Measurements from ENCODE around the gene TSR3.

The TSR3 gene

DNA sequence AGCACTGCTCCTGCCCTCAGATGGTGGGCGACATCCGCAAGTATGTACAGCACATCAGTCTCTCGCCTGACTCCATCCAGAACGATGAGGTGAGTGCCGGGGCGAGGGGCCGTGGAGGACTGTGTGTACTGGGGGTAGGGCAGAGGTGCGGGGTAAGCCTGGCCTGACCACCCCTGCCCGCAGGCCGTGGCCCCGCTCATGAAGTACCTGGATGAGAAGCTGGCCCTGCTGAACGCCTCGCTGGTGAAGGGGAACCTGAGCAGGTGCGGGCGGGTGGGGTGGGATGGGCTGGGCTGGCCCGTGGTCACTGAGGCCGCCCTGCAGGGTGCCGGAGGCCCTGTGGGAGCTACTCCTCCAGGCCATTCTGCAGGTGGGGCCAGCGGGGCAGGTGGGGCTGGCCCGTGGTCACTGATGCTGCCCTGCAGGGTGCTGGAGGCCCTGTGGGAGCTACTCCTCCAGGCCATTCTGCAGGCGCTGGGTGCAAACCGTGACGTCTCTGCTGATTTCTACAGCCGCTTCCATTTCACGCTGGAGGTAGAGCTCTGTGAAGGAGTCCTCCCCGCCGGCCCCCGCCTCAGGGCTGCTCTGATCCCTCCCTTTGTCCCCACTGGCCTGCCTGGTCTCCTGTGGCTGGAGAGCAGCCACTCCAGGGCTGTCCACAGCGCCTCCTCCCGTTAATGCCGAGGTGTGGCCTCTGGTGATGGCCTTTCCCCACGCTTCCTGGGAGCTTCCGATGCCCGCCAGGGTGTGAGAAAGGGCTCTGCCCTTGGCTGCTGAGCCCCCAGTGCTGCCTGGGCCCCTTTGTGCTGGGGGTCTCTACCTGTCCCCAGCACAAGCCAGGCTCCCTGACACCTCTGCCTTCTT lies 5.0 kb downstream of the TSR3 start:
- ChIA-PET POLR2A (interaction anchor here (0.8 to 1.2 kb wide), 2 partner anchors 13 to 41 kb away, joined by 3 to 4 read pairs; partner anchors contain the start of gene BAIAP3), CTCF (interaction anchor here (1.0 kb wide), 1 partner anchor 9 kb away, joined by 3 read pairs; no protein-coding TSS in a partner anchor)
- TF ChIP-seq SUZ12 (IDR thresholded peaks at IDR 0.05) (no peak), HDGF (IDR thresholded peaks at IDR 0.05; ENCODE audit: borderline replicate concordance) (no peak), LEF1 (IDR thresholded peaks at IDR 0.05; ENCODE audit: borderline replicate concordance) (no peak), BHLHE40 (IDR thresholded peaks at IDR 0.05; ENCODE audit: borderline replicate concordance) (no peak), ELF4 (IDR thresholded peaks at IDR 0.05) (no peak), SP1 (IDR thresholded peaks at IDR 0.05) (no peak), NFRKB (IDR thresholded peaks at IDR 0.05) (no peak), ZNF384 (IDR thresholded peaks at IDR 0.05) (no peak), FOXA1 (IDR thresholded peaks at IDR 0.05) (no peak), FOXM1 (IDR thresholded peaks at IDR 0.05; ENCODE audit: borderline replicate concordance) (no peak), ARNT (IDR thresholded peaks at IDR 0.05) (no peak), L3MBTL2 (conservative IDR thresholded peaks at IDR 0.05) (no peak), TARDBP (IDR thresholded peaks at IDR 0.05) (no peak), FOXK2 (IDR thresholded peaks at IDR 0.05) (no peak), CTBP1 (IDR thresholded peaks at IDR 0.05; ENCODE audit: borderline replicate concordance) (no peak)
- TF ChIP-seq, protein P1, sequence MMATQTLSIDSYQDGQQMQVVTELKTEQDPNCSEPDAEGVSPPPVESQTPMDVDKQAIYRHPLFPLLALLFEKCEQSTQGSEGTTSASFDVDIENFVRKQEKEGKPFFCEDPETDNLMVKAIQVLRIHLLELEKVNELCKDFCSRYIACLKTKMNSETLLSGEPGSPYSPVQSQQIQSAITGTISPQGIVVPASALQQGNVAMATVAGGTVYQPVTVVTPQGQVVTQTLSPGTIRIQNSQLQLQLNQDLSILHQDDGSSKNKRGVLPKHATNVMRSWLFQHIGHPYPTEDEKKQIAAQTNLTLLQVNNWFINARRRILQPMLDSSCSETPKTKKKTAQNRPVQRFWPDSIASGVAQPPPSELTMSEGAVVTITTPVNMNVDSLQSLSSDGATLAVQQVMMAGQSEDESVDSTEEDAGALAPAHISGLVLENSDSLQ (IDR thresholded peaks at IDR 0.05) = no peak
- DNase-seq (ENCODE audit: extremely low spot score) = no peak

GRCh38 chr16:1345651-1346421 lies 5.8 kb downstream of the TSR3 start:
- ChIA-PET POLR2A (interaction anchor here (1.2 kb wide), 1 partner anchor 12 kb away, joined by 4 read pairs; the partner anchor contains the start of gene BAIAP3), CTCF (no interaction called here)
- TF ChIP-seq CTBP1 (IDR thresholded peaks at IDR 0.05; ENCODE audit: borderline replicate concordance) (no peak), SUZ12 (IDR thresholded peaks at IDR 0.05) (no peak), BHLHE40 (IDR thresholded peaks at IDR 0.05; ENCODE audit: borderline replicate concordance) (no peak), FOXK2 (IDR thresholded peaks at IDR 0.05) (no peak), HDGF (IDR thresholded peaks at IDR 0.05; ENCODE audit: borderline replicate concordance) (no peak), ZNF384 (IDR thresholded peaks at IDR 0.05) (no peak), ELF4 (IDR thresholded peaks at IDR 0.05) (no peak), L3MBTL2 (conservative IDR thresholded peaks at IDR 0.05) (no peak), NFRKB (IDR thresholded peaks at IDR 0.05) (no peak), FOXA1 (IDR thresholded peaks at IDR 0.05) (no peak), LEF1 (IDR thresholded peaks at IDR 0.05; ENCODE audit: borderline replicate concordance) (no peak), SP1 (IDR thresholded peaks at IDR 0.05) (no peak), ARNT (IDR thresholded peaks at IDR 0.05) (no peak)
- TF ChIP-seq, protein P1 (IDR thresholded peaks at IDR 0.05) = no peak
- DNase-seq (ENCODE audit: extremely low spot score) = no peak

GRCh38 chr16:1345087-1345486 lies 6.6 kb downstream of the TSR3 start:
- TF ChIP-seq FOXA1 (IDR thresholded peaks at IDR 0.05) (no peak), HDGF (IDR thresholded peaks at IDR 0.05; ENCODE audit: borderline replicate concordance) (no peak), ZNF384 (IDR thresholded peaks at IDR 0.05) (no peak), SUZ12 (IDR thresholded peaks at IDR 0.05) (no peak), CTBP1 (IDR thresholded peaks at IDR 0.05; ENCODE audit: borderline replicate concordance) (no peak), FOXK2 (IDR thresholded peaks at IDR 0.05) (no peak), L3MBTL2 (conservative IDR thresholded peaks at IDR 0.05) (no peak), BHLHE40 (IDR thresholded peaks at IDR 0.05; ENCODE audit: borderline replicate concordance) (no peak), ELF4 (IDR thresholded peaks at IDR 0.05) (no peak), TARDBP (IDR thresholded peaks at IDR 0.05) (no peak), SP1 (IDR thresholded peaks at IDR 0.05) (no peak), LEF1 (IDR thresholded peaks at IDR 0.05; ENCODE audit: borderline replicate concordance) (no peak), NFRKB (IDR thresholded peaks at IDR 0.05) (no peak)
- TF ChIP-seq, protein P1 (IDR thresholded peaks at IDR 0.05) = no peak
- POLR2A ChIA-PET = no interaction called here
- no peak for DNase-seq (ENCODE audit: extremely low spot score)
- CTCF ChIA-PET = no interaction called here

DNA sequence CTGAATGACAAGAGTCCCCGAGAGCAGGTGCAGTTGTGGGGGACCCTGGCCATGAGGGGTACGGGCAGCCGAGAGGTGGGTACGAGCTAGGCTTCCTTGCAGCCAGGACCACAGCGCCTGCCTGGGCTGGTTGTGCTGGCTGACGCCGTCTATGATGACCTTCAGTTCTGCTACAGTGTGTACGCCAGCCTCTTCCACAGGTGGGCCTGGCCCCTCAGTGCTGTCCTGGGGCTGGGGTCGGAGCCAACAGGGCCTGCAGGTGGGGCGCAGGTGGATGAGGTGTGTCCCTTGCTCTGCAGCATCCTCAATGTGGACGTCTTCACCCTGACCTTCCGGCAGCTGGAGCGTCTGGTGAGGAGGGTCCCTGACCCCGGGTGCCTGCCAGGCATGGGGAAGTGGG lies 7.2 kb downstream of the TSR3 start:
- DNase-seq (ENCODE audit: extremely low spot score) = no peak
- CTCF ChIA-PET = no interaction called here
- TF ChIP-seq, protein P1 (IDR thresholded peaks at IDR 0.05) = no peak
- no peak for TF ChIP-seq FOXA1 (IDR thresholded peaks at IDR 0.05)
- no peak for TF ChIP-seq CTBP1 (IDR thresholded peaks at IDR 0.05; ENCODE audit: borderline replicate concordance)
- no peak for TF ChIP-seq NFRKB (IDR thresholded peaks at IDR 0.05)
- TF ChIP-seq ELF4 (IDR thresholded peaks at IDR 0.05) = no peak
- no peak for TF ChIP-seq SUZ12 (IDR thresholded peaks at IDR 0.05)
- no peak for TF ChIP-seq HDGF (IDR thresholded peaks at IDR 0.05; ENCODE audit: borderline replicate concordance)
- TF ChIP-seq SP1 (IDR thresholded peaks at IDR 0.05) = no peak
- TF ChIP-seq BHLHE40 (IDR thresholded peaks at IDR 0.05; ENCODE audit: borderline replicate concordance) = no peak
- no peak for TF ChIP-seq ARNT (IDR thresholded peaks at IDR 0.05)
- no peak for TF ChIP-seq L3MBTL2 (conservative IDR thresholded peaks at IDR 0.05)
- no peak for TF ChIP-seq TARDBP (IDR thresholded peaks at IDR 0.05)
- TF ChIP-seq FOXM1 (IDR thresholded peaks at IDR 0.05; ENCODE audit: borderline replicate concordance) = no peak
- POLR2A ChIA-PET = interaction anchor here (0.9 to 1.0 kb wide), 2 partner anchors 11 to 39 kb away, joined by 3 read pairs; partner anchors contain the start of gene BAIAP3
